Body of pancreas (tissue), 4 donors: Measurements from ENCODE around the gene SP140. TPM values are rescaled to one million over a fixed set of nuclear protein-coding genes. Genes with fewer than 3 reads are reported as not detected.

ENCODE experiments used
- ATAC-seq: fragments of 150-250 bp; one replicate; pipeline ENCODE4 v1.9.1; 2016
- DNase-seq, 4 donors: peaks; one replicate each; pipeline ENCODE4 v3.0.0-alpha.2; 2019
- H3K27ac ChIP-seq, 4 donors: fragments of 200-600 bp; sonication (generic); 1 replicate in 3 of 4; 2 replicates in 1 of 4; pipeline versions ENCODE4 v1.5.1 to v1.6.1; 2016 to 2019; ENCODE audit warnings: mild to moderate bottlenecking in 1 of 4, mixed read lengths in 1 of 4, moderate library complexity in 1 of 4
- H3K27me3 ChIP-seq, 2 donors: fragments of 200-600 bp; sonication (generic); one replicate each; pipeline ENCODE4 v1.6.0; 2016; ENCODE audit warnings: mild to moderate bottlenecking in 1 of 2
- H3K36me3 ChIP-seq, 2 donors: fragments of 200-600 bp; sonication (generic); replicated peaks in 1 of 2; 2 replicates each; pipeline ENCODE4 v1.5.1; 2016; ENCODE audit warnings: low read depth in 2 of 2; ENCODE audit not compliant: insufficient read depth in 1 of 2
- H3K4me1 ChIP-seq: fragments of 200-600 bp; sonication (generic); one replicate; pipeline ENCODE4 v1.6.0; 2016
- H3K4me3 ChIP-seq, 2 donors: fragments of 200-600 bp; sonication (generic); 1 replicate in 1 of 2; 2 replicates in 1 of 2; pipeline ENCODE4 v1.5.1; 2016 to 2019
- H3K9me3 ChIP-seq, 3 donors: fragments of 200-600 bp; sonication (generic); 1 replicate in 2 of 3; 2 replicates in 1 of 3; pipeline ENCODE4 v1.5.1; 2016
- CTCF ChIP-seq, 7 experiments: fragments of 450-650 bp in 4 of 7; fragments of 200-600 bp in 3 of 7; sonication (generic) in 3 of 7; IDR thresholded peaks; one replicate each; pipeline ENCODE4 v1.5.1; 2016 to 2019; ENCODE audit warnings: antibody characterized with exemption in 7 of 7
- POLR2A ChIP-seq, 3 donors: fragments of 450-650 bp; IDR thresholded peaks; one replicate each; pipeline ENCODE4 v1.6.1; 2016; ENCODE audit warnings: antibody characterized with exemption in 3 of 3, mild to moderate bottlenecking in 2 of 3
- WGBS, 2 donors: methylation state at CpG; one replicate each; pipeline ENCODE4 v1.1.5; 2017; 5-methylcytosine and 5-hydroxymethylcytosine counted together
- intact Hi-C: fragments of 100-400 bp; cut with DNase I; formaldehyde crosslinking; loops from one replicate; pipeline ENCODE4 v1.15.1; 2023
- total RNA-seq, 2 donors: library from RNA; depleted of rRNA; stranded (reverse); fragments of >200 nt; gene quantifications; one replicate each; pipeline ENCODE4 v1.1.0, GENCODE V29; 2016

Gene SP140
- total RNA-seq, 2 donors from 2014 or later = 0.33 to 0.52 TPM

- Histone ChIP-seq H3K27ac (no peak overlapping the region), H3K9me3 (no peaks in the 10 kb centered on the region), H3K4me1 (no peaks in the 10 kb centered on the region), H3K27me3 (no peaks in the 10 kb centered on the region), H3K36me3 (no peaks in the 10 kb centered on the region), H3K4me3 (no peak overlapping the region)
- TF ChIP-seq POLR2A (IDR thresholded peaks at IDR 0.05) = no peak
- TF ChIP-seq CTCF (IDR thresholded peaks at IDR 0.05) = no peak
- ATAC-seq (no peak), DNase-seq (no peak)
- WGBS, 2 donors = 95 to 100% methylated on average over 1 of the region's 1 CpG
- intact Hi-C loops = no loop called here
Observed at GRCh38 chr2:230358305-230358704, 132.8 kb downstream of the SP140 start.

GRCh38 chr2:230360028-230360427 is 134.5 kb downstream of the SP140 start:
- Histone ChIP-seq H3K27me3 (no peaks in the 10 kb centered on the region), H3K27ac (no peak overlapping the region), H3K9me3 (no peaks in the 10 kb centered on the region), H3K4me3 (no peak overlapping the region), H3K4me1 (no peaks in the 10 kb centered on the region), H3K36me3 (no peaks in the 10 kb centered on the region)
- no peak for DNase-seq
- no peak for TF ChIP-seq POLR2A (IDR thresholded peaks at IDR 0.05)
- TF ChIP-seq CTCF (IDR thresholded peaks at IDR 0.05) = no peak
- intact Hi-C loops = no loop called here
- ATAC-seq = no peak
- WGBS, 2 donors = 36 to 60% methylated on average over 1 of the region's 1 CpG

- no peaks in the 10 kb centered on the region for H3K9me3 ChIP-seq
- H3K27ac ChIP-seq = no peak overlapping the region
- WGBS, 2 donors = 27 to 41% methylated on average over 1 of the region's 1 CpG
- no peak overlapping the region for H3K4me3 ChIP-seq
- no peak for DNase-seq
- TF ChIP-seq POLR2A (IDR thresholded peaks at IDR 0.05) (no peak), CTCF (IDR thresholded peaks at IDR 0.05) (no peak)
- intact Hi-C loops = no loop called here
- no peak for ATAC-seq
- no peaks in the 10 kb centered on the region for H3K27me3 ChIP-seq
- no peaks in the 10 kb centered on the region for H3K36me3 ChIP-seq
- no peaks in the 10 kb centered on the region for H3K4me1 ChIP-seq
Observed at GRCh38 chr2:230362030-230362691, 136.6 kb downstream of the SP140 start.

Other genes starting within 250 kb of the SP140 start
- gene SLC16A14, start 156.8 kb upstream of the SP140 start, total RNA-seq = under 1 TPM; 0.78 to 0.99 TPM
- gene SP110, start 5.8 kb upstream of the SP140 start, total RNA-seq = 10 to 100 TPM in 1 of 2 donors, 1 to 10 TPM in 1; 9.9 to 12.9 TPM
- 1 to 10 TPM; 6.7 to 9.9 TPM for gene SP140L, start 101.5 kb downstream of the SP140 start, total RNA-seq
- gene SP100, start 190.5 kb downstream of the SP140 start, total RNA-seq = 10 to 100 TPM; 71.9 to 73.2 TPM